Breast epithelium (tissue), 3 donors: ENCODE results near the gene EXOC1L.

Source experiments
- POLR2A ChIP-seq: fragments of 450-650 bp; IDR thresholded peaks from one replicate; pipeline ENCODE4 v1.6.1; 2016; ENCODE audit warnings: antibody characterized with exemption, mild to moderate bottlenecking, moderate library complexity
- POLR2AphosphoS5 ChIP-seq, 3 donors: sonication (generic); formaldehyde crosslinking; IDR thresholded peaks; one replicate each; pipeline ENCODE4 v1.6.1; 2017; ENCODE audit warnings: antibody characterized with exemption in 3 of 3
- TF ChIP-seq, protein P1 (sequence below), 3 donors: fragments of 450-650 bp; IDR thresholded peaks; one replicate each; pipeline ENCODE4 v1.5.1; 2016 to 2017; ENCODE audit warnings: antibody characterized with exemption in 3 of 3, mild to moderate bottlenecking in 3 of 3, moderate library complexity in 3 of 3

DNA sequence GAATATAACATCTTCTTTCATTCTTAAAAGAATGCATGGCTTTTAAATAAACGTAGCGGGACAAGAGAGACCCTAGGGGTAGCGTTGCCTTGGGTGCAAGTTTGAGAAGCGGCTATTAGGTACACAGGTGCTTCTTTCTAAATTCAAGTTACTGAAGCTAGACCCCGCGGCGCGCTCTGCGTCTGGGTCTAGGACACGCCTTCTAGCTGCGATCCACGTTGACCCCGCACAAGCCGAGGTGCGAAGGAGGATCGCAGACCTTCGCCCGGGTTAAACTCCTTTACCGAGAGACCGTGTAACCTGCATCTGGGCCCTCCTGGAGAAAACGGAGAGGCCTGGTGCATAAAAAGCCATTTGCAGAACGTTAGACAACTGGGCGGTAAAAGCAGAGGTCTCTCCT, 25.5 kb upstream of the EXOC1L start:
- TF ChIP-seq, protein P1, sequence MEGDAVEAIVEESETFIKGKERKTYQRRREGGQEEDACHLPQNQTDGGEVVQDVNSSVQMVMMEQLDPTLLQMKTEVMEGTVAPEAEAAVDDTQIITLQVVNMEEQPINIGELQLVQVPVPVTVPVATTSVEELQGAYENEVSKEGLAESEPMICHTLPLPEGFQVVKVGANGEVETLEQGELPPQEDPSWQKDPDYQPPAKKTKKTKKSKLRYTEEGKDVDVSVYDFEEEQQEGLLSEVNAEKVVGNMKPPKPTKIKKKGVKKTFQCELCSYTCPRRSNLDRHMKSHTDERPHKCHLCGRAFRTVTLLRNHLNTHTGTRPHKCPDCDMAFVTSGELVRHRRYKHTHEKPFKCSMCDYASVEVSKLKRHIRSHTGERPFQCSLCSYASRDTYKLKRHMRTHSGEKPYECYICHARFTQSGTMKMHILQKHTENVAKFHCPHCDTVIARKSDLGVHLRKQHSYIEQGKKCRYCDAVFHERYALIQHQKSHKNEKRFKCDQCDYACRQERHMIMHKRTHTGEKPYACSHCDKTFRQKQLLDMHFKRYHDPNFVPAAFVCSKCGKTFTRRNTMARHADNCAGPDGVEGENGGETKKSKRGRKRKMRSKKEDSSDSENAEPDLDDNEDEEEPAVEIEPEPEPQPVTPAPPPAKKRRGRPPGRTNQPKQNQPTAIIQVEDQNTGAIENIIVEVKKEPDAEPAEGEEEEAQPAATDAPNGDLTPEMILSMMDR (IDR thresholded peaks at IDR 0.05) = no peak
- TF ChIP-seq POLR2A (no peak), POLR2AphosphoS5 (IDR thresholded peaks at IDR 0.05) (no peak)
